Colonic mucosa (tissue), 4 donors: Measurements from ENCODE around the gene VAC14. TPM values are rescaled to one million over a fixed set of nuclear protein-coding genes. Genes with fewer than 3 reads are reported as not detected.

Experiments
- DNase-seq: peaks from one replicate; pipeline ENCODE4 v3.0.0-alpha.2; 2020
- H3K27ac ChIP-seq: fragments of 200-600 bp; one replicate; pipeline ENCODE4 v1.8.0; 2021
- H3K27me3 ChIP-seq: fragments of 200-600 bp; one replicate; pipeline ENCODE4 v1.8.0; 2021
- H3K36me3 ChIP-seq: fragments of 200-600 bp; one replicate; pipeline ENCODE4 v1.8.0; 2021
- H3K4me1 ChIP-seq: fragments of 200-600 bp; one replicate; pipeline ENCODE4 v1.8.0; 2021; ENCODE audit warnings: mild to moderate bottlenecking
- H3K4me3 ChIP-seq: fragments of 200-600 bp; one replicate; pipeline ENCODE4 v1.8.0; 2021
- H3K9ac ChIP-seq, 2 donors: one replicate each; pipeline ENCODE4 v1.7.0; 2013; ENCODE audit warnings: control low read depth in 2 of 2, low read depth in 2 of 2, low read length in 2 of 2
- H3K9me3 ChIP-seq: fragments of 200-600 bp; one replicate; pipeline ENCODE4 v1.8.0; 2021
- CTCF ChIP-seq: fragments of 200-600 bp; IDR thresholded peaks from one replicate; pipeline ENCODE4 v1.8.0; 2022; ENCODE audit warnings: antibody characterized with exemption, mild to moderate bottlenecking
- intact Hi-C: fragments of 100-400 bp; cut with DNase I; formaldehyde crosslinking; loops from one replicate; pipeline ENCODE4 v1.14.1; 2022
- total RNA-seq, 2 donors: library from RNA; stranded (reverse); fragmentation: NEBNext Ultra II Directional in 1 of 2; extraction: Animal tissue kit (Norgen Biotek cat#: 25700) in 1 of 2; gene quantifications; one replicate each; pipeline ENCODE4 v1.2.1, GENCODE V29; 2021
- donor health status: healthy.
- donor health status: DM: no; HTN: no; CAD: no.
- donor health status: DM: no; HTN: no; CAD: no.

The VAC14 gene
- total RNA-seq, 2 donors from 2014 or later = 20.7 to 41.8 TPM

- no peak overlapping the region for H3K4me3 ChIP-seq
- H3K27me3 ChIP-seq = no peaks in the 10 kb centered on the region
- H3K4me1 ChIP-seq = peaks cover 31% of the 10 kb centered on the region
- TF ChIP-seq CTCF = no peak
- H3K9ac ChIP-seq = peak overlapping the region; percentile 48 to 61
- no peaks in the 10 kb centered on the region for H3K36me3 ChIP-seq
- intact Hi-C loops = no loop called here
- peak; percentile 58 for DNase-seq
- H3K27ac ChIP-seq = peak overlapping the region; percentile 74
- H3K9me3 ChIP-seq = no peaks in the 10 kb centered on the region
Measured at GRCh38 chr16:70691223-70692129, 109.5 kb downstream of the VAC14 start.

DNA sequence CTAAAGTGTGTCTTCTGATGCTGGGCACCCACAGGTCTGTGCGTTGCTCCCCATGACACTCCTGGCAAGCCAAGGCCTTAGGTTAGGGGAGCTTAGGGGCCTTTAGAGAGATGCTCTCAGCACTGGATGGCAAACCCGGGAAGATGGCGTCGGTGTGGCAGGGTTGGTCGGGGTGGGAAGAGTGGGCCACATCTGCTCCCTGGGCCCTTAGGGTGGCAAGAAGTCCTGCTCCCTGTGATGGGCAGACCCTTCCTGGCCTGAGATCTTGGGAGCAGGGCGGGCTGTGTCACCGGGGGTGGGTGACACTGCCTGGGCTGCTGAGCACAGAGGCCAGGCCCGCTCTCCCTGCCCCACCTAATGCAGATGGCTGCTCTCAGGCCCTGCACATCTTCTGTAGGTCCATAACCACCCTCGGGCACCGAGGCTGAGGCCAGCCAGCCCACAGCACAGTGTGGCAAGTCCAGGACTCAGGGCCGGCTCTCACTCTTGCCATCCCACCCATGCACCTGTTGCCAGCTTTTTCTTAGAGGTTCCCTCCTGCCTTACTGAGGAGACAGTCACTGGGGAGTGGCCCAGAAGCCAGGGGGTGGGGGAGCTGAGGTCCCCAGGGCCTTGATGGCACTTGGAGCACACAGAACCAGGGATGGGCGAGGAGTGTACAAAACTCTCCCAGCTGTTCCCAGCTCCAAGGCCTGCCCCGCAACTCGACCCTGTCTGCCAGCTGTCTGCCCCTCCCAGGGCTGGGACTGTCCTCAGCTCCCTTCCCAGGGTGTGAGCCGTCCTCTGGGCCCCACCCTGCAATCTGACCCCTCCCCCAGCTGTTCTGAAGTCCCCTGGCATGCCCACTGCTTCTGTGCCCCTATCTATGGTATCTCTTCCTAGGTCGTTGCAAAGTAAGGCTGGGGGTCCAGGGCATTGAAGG is 110.7 kb downstream of the VAC14 start:
- no peaks in the 10 kb centered on the region for H3K36me3 ChIP-seq
- H3K27ac ChIP-seq = peak overlapping the region; percentile 74
- peaks cover 23% of the 10 kb centered on the region for H3K4me1 ChIP-seq
- H3K9ac ChIP-seq = peak overlapping the region in 1 of 2 donors; percentile 61
- TF ChIP-seq CTCF = no peak
- no peaks in the 10 kb centered on the region for H3K27me3 ChIP-seq
- intact Hi-C loops = no loop called here
- no peak overlapping the region for H3K4me3 ChIP-seq
- DNase-seq = peak; percentile 71
- no peaks in the 10 kb centered on the region for H3K9me3 ChIP-seq

DNA sequence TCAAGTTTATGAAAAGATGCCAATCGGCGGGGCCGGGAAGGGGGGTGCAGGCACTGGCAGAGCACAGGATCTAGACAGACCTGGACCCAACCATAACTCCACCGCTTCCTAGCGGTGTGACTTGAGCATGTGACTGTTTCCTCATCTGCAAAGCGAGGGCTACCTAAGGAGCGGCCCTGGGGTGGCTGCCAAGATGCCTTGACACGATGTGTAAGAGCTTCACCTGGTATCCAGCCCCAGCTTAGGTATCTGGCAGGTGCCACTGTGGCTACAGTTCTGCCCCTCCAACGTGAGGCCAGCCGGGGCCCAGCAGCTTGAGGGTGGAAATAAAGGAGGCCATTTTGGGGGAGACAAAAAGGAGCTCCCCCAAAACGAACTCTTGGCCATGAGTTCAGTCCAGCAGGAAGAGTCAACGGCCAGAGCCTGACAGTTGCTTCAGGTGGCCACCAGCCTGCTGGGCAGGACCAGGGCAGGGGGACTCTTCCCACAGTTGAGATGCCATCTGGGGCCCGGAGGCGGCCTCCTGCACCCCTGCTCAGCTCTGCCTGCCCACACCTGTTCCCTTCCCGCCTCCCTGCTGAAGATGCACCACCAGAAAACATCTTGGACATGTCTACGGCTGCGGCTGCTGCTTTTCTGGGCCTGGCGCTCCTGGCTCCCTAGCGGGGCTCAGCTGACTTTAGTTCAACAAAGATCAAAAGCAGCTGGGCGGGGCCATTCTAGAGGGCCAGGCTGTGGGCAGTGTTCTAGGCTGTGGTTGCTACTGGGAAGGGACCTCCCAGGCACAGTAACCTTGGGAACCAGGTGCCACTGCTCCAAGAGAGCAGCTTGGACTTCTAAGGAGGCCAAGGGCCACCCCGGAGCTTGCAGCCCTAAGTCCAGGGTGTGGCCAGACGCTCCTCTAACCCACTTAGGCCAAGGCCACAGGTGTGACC is 111.7 kb downstream of the VAC14 start:
- H3K4me1 ChIP-seq = peaks cover 19% of the 10 kb centered on the region
- peak; percentile 63 for DNase-seq
- H3K27me3 ChIP-seq = no peaks in the 10 kb centered on the region
- no peaks in the 10 kb centered on the region for H3K9me3 ChIP-seq
- H3K4me3 ChIP-seq = no peak overlapping the region
- no peaks in the 10 kb centered on the region for H3K36me3 ChIP-seq
- peak overlapping the region; percentile 17 to 32 for H3K9ac ChIP-seq
- intact Hi-C loops = no loop called here
- peak overlapping the region; percentile 74 for H3K27ac ChIP-seq
- no peak for TF ChIP-seq CTCF

DNA sequence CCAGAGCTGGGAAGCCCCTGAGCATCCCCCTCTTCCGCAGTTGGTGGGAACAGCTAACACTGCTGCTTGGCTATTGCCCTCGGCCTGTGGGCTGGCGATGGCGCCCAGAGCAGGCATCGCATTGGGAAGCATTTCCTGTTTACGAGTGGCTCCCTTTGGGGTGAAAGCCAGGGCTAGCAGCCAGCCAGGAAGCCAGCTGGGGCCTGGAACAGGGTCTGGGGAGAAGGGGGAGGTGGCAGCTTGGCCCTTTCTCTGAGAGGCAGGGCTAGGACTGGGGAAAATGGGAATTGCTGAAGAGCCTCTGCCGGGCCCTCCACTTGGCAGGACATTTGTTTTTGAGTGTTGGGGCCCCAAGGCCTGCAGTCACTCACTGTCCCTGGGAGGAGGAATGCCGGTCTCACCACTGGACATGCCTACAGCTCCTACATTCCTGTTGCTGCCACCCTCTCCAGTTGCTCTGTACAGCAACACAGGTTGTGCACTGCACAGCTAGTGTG is 112.7 kb downstream of the VAC14 start:
- H3K4me3 ChIP-seq = no peak overlapping the region
- DNase-seq = peak; percentile 58
- peaks cover 12% of the 10 kb centered on the region for H3K4me1 ChIP-seq
- intact Hi-C loops = no loop called here
- peak overlapping the region; percentile 74 for H3K27ac ChIP-seq
- H3K9me3 ChIP-seq = no peaks in the 10 kb centered on the region
- TF ChIP-seq CTCF = no peak
- H3K27me3 ChIP-seq = no peaks in the 10 kb centered on the region
- H3K9ac ChIP-seq = peak overlapping the region; percentile 17 to 34
- H3K36me3 ChIP-seq = no peaks in the 10 kb centered on the region
